Cerebellar cortex (tissue), 1 donor: Measurements from ENCODE around the gene GMDS.

Experiments
- DNase-seq: peaks from one replicate; pipeline ENCODE4 v3.0.0-alpha.2; 2015; ENCODE audit warnings: low spot score

GMDS gene

DNA sequence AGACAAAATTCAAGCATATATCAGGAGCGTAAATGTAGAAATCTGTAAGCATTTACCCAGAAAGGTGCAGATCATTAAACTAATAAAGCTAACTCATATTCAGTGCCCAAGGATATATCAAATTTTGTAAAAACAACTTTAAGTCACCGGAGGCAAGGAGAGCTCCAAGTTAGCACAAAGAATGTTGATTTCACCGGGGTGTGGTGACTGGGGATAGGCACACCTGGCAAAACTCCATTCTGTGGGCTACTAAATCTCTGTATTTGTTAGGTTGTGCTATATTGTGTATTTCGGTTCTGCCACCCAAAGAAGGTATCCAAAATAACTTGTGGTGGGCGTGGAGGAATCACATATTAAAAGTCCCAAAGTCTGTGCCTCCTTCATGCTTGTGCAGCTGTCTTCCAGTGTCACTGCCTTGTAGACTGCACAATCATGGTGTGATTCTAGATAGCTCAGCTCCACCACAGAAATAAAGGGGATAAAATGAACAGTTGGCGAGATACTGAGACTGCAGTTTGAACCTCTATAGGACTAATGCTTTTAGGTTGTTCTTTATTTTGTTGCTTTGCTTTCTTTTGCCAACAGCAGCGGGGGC lies 111.6 kb downstream of the GMDS start:
- DNase-seq: no peak

GRCh38 chr6:2132916-2133315 lies 112.5 kb downstream of the GMDS start:
- DNase-seq: no peak

DNA sequence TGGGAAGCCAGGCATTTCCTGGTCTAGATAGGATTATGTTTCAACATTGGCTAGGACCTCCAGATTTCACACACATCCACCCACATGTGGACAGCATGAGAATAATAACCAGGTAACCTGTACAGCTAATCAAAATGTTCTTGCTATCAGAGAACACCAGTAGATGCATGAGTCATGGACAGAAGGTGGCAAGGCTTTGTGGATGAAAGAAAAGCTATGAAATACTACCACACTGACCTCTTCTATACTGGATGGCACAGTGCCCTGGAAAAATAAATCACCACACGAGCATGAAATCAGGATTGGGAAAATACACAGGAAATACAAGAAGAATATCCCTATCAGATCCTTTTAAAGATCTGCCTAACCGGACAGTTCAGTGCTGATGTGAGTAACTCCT lies 113.0 kb downstream of the GMDS start:
- DNase-seq: no peak

DNA sequence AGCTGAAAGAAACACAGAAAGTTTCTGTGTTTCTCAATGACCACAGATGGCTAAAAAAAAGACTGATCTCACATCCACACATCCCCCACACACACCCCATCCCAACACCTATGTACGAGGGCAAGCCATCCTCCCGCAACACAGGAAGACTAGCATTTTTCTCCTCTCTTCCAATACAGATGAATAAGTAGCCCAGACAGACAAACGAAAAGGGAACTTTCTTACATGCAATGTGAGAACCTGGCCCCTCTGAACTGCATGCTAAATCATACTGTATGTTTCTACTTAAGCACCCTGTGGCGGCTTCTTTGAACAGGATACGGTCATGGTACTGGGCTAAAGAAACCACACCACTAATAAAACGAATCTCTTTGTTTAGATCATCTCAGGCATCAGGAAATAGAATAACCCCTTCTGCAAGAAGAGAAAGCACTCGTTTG lies 116.2 kb downstream of the GMDS start:
- DNase-seq: no peak

- no peak for DNase-seq
These were observed 117.9 kb downstream of the GMDS start for GRCh38 chr6:2127484-2127911.

DNA sequence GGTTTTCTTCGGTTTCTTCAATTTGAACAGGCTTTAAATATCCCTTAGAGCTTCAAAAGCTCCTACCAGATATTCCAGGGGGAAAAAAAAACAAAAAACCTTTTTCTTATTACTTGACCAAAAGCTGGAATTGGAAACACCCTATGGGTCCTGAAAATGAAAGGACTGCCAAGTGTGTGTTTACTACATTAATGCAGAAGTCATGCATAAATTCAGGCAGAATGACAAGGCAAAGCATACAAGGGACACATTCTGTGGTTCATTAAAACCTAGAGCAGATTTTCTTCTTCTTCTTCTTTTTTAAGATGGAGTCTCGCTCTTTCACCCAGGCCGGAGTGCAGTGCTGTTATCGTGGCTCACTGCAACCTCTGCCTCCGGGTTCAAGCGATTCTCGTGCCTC lies 119.1 kb downstream of the GMDS start:
- no peak for DNase-seq

GRCh38 chr6:2125158-2125557 lies 120.2 kb downstream of the GMDS start:
- DNase-seq: no peak

DNA sequence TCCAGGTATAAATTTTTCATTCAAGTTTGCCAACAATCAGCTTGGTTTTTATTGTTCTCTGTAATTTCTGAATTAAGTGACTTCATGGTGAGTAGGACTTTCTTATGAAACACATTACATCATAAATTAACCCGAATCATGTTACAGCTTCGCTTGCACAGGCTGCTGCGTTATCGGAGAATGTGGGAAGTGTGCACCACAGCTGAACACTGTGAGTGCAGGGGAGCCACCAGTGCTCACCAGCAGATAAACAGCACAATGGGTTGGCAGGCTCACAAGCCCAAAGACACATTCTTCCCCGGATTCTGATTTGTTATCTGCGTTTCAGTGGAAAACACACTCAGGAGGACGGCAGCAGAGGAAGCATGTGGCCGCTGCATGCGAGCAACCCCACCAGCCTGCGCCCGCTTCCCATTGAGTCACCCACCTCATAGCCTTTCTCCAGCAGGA lies 121.1 kb downstream of the GMDS start:
- no peak for DNase-seq

DNA sequence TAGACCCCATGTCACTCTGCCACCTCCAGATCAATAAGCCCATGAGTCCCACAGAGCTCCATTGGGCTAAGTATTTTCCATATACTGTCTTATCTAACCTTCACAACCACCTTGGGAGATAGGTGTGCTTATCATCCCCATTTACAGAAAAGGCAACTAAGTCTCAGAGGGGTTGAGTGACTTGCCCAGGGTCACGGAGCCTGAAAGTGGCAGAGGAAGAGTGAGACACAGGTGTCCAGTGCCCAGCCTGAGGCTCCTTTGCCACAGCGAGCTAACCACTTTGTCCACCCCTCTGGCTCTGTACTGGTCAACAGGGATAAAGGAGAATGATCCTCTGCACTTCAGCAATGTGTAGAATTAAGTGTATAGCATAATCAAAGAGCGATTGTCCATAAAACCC lies 124.5 kb downstream of the GMDS start:
- no peak for DNase-seq

- no peak for DNase-seq
These were observed 126.1 kb downstream of the GMDS start for GRCh38 chr6:2119275-2119674.

DNA sequence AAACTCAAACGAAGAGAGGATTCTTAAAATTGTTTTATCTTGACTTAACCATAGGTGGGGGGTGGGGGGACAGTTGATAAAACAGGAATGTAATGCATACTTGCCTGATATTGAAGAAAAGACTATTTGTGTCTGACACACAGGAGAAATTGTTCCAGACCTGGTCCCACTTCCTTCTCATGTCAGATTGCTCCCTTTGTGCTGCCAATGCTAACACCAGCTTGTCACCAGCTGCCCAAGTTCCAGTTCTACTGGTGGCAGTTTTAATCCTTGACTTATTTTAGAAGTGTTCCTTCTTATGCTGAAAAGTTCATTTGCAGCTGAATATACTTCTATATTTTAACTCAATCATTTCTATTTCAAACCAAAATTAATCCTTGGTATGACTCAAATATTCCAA lies 127.3 kb downstream of the GMDS start:
- DNase-seq: no peak

GRCh38 chr6:2117447-2117846 lies 128.0 kb downstream of the GMDS start:
- no peak for DNase-seq

DNA sequence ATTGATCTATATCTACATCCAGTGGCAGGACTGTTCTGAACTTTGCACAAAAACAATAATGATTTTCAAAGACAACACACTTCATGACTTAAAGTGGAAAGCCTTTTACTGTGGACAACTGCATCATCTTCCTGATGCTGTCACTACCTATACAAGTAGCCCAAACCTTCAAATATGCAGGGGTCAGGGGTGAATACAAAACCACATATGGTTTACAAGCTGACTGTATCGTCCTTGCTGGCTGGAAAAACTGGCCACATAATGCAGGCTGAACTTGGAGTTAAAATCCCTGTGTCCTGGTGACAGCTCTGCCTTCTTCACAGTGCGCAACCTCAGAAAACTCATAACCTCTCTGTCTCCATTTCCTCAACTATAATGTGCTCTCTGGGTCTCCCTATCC lies 128.9 kb downstream of the GMDS start:
- no peak for DNase-seq

DNA sequence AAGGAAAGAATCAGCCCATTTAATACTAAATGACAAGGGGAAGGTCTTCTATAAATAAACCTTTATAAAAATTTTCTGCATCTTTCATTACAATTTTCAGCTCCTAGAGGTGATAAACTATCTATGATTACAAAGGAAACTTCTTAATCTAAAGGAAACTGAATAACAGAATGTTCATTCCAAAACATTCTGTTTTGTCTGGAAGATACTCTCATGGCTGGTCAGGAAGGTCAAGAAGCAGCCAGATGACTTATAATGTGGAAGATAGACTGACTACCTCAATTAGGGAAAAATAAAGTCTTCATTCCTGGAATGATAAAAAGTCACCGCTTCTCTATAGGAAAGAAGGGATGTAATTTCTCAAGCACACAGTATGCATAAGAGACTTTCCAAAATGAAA lies 131.3 kb downstream of the GMDS start:
- DNase-seq: no peak

- DNase-seq: no peak
These were observed 134.2 kb downstream of the GMDS start for GRCh38 chr6:2111162-2111677.

DNA sequence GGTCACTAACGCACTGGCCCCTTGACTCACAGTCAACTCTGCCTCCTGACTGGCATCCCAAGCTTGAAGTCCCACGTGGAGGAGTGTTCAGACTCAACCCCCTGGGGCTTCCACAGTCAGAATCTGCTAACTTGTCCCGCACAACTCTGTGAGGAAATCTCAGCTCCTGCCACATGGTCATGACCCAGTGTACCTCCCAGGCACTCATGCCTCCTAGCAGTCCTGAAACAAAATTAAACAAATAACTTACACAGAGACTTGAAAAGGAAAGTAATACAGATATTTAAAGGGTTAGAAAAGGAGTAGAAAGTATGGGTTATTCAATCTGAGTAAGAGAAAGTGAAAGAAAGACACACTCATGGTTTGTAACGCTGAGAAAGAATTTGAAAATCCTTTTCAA lies 134.9 kb downstream of the GMDS start:
- no peak for DNase-seq

DNA sequence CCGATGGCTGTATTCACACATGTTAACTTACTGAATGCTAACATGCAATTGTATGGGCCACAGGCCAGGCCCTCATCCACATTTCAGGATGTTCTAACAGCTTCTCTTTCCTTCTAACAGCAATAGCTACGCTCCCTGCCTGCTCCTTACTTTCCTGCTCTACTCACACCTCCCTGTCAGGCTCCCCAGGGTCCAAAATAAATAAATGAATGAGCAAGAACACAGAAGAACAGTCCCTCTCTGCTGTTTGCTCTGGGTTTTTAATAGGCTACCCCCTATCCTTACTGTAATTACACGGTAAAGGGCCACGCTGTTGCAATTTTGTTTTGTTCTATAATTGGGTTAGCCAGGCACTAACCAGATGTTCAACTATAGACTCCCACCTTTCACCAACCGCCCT lies 135.6 kb downstream of the GMDS start:
- DNase-seq: no peak

DNA sequence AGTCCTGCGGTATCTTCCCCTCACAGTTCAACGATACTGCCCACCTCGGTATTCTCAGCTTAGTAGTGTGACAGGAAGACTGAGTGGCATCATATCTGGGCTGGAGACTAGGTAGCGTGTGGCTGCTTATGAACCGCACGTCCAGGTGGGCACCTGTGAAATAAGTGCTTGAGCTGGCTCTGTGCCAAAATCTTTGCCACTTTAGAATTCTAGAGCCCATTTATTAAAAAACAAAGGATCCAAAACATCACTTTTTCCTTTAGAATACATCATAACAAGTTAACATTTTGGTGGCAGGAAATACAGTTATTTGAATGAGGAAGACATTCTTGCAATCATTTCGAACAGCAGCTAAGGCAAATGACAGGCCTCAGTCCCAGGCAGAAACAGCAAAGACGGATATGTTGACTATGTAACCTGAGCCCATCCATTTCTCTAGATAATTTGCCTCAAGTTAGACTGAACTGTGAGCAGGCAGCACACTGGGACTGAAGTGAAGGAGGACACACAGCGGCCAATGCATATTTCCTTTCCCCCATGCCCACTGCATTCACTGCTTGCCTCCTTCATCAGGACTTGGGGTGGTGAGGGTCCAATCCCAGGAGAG lies 136.6 kb downstream of the GMDS start:
- no peak for DNase-seq

DNA sequence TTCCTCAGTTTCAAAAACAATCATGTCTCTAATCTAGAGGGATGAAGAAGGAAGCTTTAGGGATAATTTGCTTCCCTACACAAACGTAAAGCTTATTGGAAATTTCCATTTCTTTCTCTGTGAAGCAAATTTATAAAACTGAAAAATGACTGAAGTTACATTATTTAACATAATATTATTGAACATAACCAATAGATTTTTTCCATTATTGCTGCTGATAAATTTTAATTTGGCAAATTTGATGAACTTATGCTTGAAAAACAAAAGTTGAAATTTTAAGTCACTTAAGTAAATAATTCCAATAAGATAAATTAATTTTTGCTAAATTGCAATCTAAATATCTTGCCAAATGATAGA lies 140.9 kb downstream of the GMDS start:
- DNase-seq: no peak

DNA sequence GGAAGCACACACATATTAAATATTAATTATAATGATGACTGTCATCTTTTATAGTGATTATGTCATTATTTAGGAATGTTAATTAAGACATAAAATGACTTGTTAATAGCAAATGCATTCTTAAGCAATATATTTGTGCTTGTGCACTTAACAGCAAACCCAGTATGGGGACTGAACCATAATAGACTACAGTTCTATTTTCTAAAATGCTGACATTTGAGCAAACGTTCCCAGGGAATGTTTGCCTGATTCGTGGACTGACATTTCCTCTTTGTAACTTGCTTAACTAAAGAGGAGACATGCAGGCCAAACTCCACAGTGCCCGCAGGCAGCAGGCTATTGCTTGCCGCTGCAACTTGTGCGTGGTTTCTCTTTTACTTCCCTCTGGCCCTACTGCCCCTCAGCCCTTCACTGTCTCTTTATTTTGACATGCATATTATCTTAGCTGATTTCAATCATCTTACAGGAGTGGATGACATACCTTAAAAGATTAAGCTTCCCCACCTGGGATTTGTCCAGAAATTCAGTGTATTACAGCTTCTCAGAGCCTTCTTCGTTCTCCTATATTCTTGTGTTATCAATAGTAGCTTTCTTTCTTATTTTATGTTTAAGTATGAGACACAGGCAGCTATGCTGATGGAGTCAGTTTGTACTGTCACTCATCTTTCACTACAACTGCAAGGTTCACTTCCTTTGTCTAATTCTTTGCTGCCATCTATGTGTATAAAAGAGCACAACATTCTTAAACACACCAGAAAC lies 141.5 kb downstream of the GMDS start:
- peak; percentile 52 for DNase-seq

DNA sequence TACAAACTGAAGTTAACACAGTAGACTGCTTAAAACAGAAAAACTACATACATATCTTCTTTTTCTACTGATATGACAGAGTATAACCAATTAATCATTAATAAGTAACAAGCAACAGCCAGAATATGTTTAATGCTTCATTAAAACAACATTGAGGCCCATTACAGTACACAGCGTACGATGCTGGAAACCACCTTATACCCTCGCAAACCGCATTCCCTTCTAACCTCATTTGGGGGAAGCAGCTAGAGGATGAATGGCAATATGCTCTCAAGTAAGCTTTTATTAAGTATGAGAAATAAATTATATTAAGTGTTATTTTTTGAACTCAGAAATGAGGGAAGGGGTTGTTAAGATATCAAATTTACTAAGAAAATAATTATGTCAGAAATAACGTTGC lies 142.4 kb downstream of the GMDS start:
- DNase-seq: no peak

GRCh38 chr6:2102316-2102883 lies 143.0 kb downstream of the GMDS start:
- DNase-seq: no peak

DNA sequence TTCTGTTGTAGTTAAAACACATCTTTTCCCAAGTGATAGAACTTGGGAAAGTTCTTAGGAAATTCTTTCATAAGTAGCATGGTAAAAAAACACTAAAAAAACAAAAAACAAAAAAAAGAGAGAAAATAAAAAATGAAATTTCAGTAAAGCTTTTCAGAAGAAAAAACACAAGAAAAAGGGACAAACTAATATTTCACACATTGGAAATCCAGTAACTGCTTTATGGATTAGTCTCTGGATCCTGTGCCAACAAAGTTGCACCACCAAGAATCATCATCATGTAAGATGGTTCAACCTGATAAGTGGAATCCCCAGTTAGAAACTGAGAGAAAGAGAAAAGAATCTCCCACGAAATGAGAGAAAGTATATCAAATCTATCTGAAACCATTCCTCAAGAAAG lies 144.2 kb downstream of the GMDS start:
- no peak for DNase-seq
